GM12874 (cell line): Measurements from ENCODE around the gene GAMT.

Experiments used
- TF ChIP-seq, protein P1 (sequence below): IDR thresholded peaks from 2 replicates; pipeline ENCODE4 v1.5.1; 2011; ENCODE audit warnings: low read depth, mild to moderate bottlenecking, control low read depth, low read length, moderate library complexity; ENCODE audit not compliant: insufficient read depth

GAMT gene

DNA sequence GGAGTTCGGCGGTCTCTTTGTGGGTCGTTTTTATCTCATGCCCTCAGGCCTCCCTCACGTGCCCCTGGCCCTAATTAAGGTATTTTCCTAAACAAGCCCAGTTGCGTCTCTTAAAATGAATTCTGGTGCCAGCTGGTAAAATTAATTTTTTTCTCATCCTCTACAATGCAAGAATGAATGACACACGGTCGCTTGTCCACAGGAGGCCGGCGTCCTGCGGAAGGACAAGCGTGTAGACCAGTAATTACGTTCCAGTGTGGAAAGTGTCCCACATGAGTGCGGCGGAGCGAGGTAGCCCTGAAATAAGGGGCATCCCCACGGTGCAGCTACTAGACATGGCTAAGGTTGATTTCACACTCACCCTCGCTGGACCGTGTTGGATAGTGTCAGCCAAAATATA, 52.1 kb downstream of the GAMT start:
- TF ChIP-seq, protein P1, sequence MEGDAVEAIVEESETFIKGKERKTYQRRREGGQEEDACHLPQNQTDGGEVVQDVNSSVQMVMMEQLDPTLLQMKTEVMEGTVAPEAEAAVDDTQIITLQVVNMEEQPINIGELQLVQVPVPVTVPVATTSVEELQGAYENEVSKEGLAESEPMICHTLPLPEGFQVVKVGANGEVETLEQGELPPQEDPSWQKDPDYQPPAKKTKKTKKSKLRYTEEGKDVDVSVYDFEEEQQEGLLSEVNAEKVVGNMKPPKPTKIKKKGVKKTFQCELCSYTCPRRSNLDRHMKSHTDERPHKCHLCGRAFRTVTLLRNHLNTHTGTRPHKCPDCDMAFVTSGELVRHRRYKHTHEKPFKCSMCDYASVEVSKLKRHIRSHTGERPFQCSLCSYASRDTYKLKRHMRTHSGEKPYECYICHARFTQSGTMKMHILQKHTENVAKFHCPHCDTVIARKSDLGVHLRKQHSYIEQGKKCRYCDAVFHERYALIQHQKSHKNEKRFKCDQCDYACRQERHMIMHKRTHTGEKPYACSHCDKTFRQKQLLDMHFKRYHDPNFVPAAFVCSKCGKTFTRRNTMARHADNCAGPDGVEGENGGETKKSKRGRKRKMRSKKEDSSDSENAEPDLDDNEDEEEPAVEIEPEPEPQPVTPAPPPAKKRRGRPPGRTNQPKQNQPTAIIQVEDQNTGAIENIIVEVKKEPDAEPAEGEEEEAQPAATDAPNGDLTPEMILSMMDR, result no peak
